Measurements from ENCODE around the gene FXYD4.

- TF ChIP-seq CTCF (IDR thresholded peaks at IDR 0.05) (no peak), GABPB1 (CRISPR knock-in tag; IDR thresholded peaks at IDR 0.05) (no peak), IRF1 (CRISPR knock-in tag; IDR thresholded peaks at IDR 0.05) (no peak), TEAD4 (CRISPR knock-in tag; IDR thresholded peaks at IDR 0.05) (no peak), ZSCAN18 (CRISPR knock-in tag; IDR thresholded peaks at IDR 0.05) (no peak), ZNF232 (CRISPR knock-in tag; IDR thresholded peaks at IDR 0.05) (no peak), NR2C2 (CRISPR knock-in tag; IDR thresholded peaks at IDR 0.05) (no peak)
- TF ChIP-seq, protein P1, sequence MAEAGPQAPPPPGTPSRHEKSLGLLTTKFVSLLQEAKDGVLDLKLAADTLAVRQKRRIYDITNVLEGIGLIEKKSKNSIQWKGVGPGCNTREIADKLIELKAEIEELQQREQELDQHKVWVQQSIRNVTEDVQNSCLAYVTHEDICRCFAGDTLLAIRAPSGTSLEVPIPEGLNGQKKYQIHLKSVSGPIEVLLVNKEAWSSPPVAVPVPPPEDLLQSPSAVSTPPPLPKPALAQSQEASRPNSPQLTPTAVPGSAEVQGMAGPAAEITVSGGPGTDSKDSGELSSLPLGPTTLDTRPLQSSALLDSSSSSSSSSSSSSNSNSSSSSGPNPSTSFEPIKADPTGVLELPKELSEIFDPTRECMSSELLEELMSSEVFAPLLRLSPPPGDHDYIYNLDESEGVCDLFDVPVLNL (CRISPR knock-in tag; IDR thresholded peaks at IDR 0.05; ENCODE audit: borderline replicate concordance, low read depth): no peak
- TF ChIP-seq, protein P2, sequence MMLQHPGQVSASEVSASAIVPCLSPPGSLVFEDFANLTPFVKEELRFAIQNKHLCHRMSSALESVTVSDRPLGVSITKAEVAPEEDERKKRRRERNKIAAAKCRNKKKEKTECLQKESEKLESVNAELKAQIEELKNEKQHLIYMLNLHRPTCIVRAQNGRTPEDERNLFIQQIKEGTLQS (CRISPR knock-in tag; conservative IDR thresholded peaks at IDR 0.05): no peak
- TF ChIP-seq, protein P3, sequence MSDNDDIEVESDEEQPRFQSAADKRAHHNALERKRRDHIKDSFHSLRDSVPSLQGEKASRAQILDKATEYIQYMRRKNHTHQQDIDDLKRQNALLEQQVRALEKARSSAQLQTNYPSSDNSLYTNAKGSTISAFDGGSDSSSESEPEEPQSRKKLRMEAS (CRISPR knock-in tag; IDR thresholded peaks at IDR 0.05): no peak
These were observed 28.9 kb upstream of the FXYD4 start for GRCh38 chr10:43342279-43343125.

Data from WTC11 (cell line).